CMK (cell line): Measurements from ENCODE around the gene PACRG.

Source experiments
- DNase-seq: peaks from one replicate; pipeline ENCODE4 v3.0.0-alpha.2; 2010; ENCODE audit warnings: low read depth

The PACRG gene

GRCh38 chr6:163010145-163010544, 282.4 kb downstream of the PACRG start:
- DNase-seq: no peak

- DNase-seq: no peak
Observed at GRCh38 chr6:163014736-163015135, 287.0 kb downstream of the PACRG start.

DNA sequence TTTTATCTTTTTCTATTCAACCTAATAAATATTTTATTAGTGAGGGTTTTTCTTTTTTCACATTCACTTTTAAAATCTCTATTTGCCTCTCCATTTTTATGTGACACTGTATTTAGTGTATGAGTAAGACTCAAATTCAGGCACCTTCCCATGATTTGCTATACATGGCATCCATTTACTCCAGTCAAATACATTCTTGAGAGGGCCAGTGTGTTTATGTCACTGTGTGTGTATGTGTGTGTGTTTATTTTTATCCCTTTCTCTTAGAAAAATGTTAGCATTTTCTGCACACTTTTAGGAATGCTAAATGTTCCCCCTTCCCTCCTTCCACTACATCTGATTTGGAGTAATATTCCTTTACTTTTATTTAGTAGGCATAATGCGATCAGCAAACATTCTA, 290.0 kb downstream of the PACRG start:
- DNase-seq: no peak

DNA sequence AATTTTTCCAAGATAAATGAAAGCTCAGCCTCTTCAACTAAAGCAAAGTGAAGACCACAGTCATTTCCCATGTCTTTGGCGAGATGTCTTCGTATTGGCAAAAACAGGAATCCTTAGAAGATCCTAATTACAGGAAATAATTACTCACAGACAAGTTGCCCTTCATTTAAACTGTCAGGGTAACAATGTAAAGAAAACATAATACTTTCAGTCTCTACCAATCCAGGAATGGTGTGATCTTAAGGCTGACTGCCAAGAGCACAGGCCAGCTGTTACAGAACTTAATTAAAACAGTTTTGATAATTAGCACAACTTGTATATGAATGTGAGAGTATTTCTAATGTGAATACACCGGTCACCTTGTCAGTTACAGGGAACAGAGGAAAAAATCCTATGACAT, 292.2 kb downstream of the PACRG start:
- DNase-seq: no peak

DNA sequence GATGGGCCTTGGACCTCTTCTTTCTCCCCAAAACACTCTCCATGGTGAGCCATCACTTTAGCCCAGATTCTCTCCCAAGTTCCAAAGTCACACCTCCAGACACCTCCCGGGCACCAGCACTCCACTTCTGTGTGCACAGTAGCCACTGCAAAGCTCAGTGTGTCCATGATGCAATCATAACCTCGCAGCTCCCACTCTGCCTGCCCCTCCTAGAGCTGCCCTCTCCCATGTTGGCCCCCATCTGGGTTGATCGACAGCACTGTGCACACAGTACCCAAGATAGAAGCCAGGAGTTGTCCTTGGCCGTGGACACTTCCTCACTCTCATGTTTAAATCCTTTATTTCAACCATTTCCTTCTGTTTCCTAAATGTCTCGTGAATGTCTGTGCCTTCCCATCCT, 293.3 kb downstream of the PACRG start:
- no peak for DNase-seq

DNA sequence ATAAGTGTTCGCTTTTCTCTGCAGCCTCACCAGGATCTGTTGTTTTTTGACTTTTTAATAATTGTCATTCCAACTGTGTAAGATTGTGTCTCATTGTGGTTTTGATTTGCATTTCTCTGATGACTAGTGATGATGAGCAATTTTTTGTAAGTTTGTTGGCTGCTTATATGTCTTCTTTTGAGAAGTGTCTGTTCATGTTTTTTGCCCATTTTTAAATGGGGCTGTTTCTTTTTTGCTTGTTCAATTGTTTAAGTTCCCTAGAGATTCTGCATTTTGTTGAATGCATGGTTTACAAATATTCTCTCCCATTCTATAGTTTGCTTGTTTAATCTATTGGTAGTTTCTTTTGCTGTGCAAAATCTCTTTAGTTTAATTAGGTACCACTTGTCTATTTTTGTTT, 295.9 kb downstream of the PACRG start:
- DNase-seq: no peak

- DNase-seq: no peak
Observed at GRCh38 chr6:163026893-163027292, 299.1 kb downstream of the PACRG start.

DNA sequence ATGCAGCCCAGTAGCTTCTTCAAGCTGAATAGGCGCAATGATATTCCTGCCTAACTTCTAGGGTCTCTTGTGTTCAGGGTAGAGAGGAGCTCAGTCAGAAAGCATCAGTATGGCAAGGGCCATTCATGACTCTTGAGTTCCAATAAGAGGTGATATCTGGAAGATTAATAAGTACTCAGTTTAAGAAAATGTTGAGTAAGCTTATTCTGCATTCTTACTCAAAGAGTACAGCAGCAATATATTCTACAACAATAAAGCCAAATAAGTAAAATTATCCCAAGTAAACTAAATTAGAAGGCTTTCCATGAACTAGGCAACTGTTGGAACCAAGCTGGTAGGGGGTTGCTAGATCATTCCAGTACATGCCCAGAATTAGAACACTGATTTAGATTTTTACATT, 303.2 kb downstream of the PACRG start:
- DNase-seq: no peak

- no peak for DNase-seq
Observed at GRCh38 chr6:163031931-163032330, 304.2 kb downstream of the PACRG start.

DNA sequence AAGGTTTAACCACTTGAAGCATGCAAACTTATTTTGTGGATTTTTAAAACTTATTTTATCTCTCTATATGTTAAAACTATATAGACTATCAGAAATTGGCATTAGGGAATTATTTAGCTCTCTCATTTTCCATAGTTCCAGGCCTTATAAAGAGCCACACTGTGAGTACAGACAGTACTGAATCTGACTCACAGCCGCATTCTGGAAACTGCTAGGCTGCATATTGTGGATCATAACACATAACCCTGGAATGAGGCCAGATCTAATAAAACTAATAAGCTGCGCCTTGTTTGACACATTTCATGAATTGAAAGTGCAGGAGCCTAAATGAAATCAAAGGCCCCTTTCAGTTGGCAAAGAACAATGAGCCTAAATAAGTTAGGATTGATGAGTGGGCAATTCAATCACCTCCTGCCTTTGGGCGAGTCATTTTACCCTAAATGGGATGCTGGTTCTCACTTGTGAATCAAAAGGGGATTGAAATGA, 308.4 kb downstream of the PACRG start:
- DNase-seq: no peak

DNA sequence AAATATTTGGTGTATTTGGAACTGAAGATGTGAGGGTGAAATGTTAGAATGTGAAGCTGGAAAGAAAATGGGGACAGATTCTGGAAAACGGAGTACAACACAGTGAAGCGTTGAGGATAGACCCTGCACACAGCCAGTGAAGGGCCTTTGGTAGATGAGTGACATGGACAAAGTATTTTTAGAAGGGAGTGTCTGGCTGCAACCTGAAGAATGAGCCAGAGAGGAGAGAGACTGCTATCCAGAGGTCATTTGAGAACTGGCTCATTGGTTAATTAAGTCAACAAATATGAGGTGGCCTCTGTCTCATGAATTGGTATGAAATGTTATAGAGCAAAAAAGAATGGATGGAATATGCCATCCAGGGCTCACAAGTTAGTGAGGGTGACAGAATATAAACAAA, 310.5 kb downstream of the PACRG start:
- DNase-seq: no peak

GRCh38 chr6:163048345-163048744, 320.6 kb downstream of the PACRG start:
- no peak for DNase-seq

DNA sequence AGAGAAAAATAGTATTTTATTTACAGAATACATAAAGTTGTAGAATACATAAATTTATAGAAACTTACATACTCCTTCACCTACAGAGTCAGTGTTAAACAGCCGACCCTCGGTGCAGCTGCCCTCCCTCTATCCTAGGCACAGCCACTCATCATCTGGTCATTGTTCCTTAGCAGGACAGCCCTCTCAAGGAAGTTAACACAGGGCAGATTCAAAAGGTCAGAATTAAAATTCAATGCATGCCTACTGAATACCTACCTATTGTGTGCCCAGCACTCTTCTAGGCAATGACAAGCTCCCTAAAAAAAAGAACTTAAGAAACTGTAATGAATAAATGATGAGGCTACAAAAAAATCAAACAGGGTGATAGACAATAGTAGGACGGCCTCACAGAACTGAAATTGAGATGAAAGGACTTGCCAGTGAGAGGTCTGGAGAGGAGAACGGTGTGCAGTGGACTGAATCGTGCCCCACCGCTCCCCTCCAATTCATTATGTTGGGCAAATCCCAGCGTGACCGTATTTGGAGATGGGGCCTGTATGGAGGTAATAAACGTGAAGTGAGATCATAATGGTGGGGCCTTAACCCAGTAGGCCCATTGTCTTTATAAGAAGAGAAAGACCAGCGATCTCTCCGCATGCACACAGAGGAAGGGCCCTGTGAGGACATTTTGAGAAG, 326.0 kb downstream of the PACRG start:
- DNase-seq: no peak

- no peak for DNase-seq
Observed at GRCh38 chr6:163054641-163055040, 326.9 kb downstream of the PACRG start.

GRCh38 chr6:163057260-163057659, 329.5 kb downstream of the PACRG start:
- no peak for DNase-seq

DNA sequence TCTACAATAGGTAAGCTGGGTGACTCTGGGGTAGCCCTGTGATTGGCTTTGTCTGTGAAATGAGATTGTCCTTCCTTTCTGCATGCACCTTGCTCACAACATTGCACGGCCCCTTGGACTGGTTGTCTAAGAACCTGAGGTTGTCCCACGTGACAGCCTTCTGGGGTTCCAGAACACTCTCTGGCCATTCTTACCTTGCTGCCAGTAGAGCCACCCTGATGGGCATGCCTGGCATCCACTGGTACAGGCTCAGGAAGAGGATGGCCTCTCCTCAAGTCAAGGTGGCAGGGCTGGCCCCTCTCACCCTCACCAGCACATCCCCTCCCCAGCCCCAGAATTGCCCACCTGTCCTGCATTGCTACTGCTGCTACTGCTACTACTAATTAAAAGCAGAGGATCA, 335.0 kb downstream of the PACRG start:
- no peak for DNase-seq

GRCh38 chr6:163063561-163063960, 335.8 kb downstream of the PACRG start:
- no peak for DNase-seq

DNA sequence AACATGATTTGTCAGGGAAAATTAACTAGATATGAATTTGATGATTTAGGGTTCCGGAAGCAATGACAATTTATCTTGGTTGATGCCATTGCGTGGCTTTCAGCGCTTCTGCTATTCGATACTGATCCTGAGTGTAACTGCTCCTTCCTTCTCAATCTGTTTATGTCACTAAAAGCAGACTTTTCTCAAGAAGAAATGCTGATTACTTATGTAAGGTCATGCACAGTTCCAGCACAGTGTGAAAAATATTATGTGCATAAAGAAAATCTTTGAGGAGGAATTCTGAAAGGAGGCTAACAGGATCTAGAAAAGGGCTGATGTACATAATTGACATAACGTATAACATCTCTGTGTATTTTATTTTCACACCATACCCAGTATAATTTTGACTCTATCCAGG, 336.6 kb downstream of the PACRG start:
- no peak for DNase-seq

DNA sequence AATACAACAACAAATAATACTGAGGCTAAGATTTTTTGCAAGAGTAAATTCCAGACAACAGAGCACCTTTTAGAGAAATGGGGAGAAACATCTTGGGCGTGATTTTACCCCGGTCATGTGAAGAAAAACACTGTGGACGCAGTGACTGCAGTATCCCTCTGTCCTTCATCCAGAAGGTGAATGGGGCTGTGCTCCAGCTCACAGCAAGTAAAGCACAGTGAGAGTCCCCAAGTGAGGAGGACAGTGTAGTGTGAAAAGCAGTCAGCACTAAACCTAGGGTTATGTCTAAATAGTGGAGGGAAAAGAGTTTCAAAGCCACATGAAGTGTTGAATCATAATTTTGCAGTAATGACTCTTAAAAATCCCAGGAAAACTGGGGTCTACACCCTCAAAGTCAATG, 338.4 kb downstream of the PACRG start:
- no peak for DNase-seq

- no peak for DNase-seq
Observed at GRCh38 chr6:163077134-163077533, 349.4 kb downstream of the PACRG start.

- no peak for DNase-seq
Observed at GRCh38 chr6:163078712-163079111, 350.9 kb downstream of the PACRG start.

DNA sequence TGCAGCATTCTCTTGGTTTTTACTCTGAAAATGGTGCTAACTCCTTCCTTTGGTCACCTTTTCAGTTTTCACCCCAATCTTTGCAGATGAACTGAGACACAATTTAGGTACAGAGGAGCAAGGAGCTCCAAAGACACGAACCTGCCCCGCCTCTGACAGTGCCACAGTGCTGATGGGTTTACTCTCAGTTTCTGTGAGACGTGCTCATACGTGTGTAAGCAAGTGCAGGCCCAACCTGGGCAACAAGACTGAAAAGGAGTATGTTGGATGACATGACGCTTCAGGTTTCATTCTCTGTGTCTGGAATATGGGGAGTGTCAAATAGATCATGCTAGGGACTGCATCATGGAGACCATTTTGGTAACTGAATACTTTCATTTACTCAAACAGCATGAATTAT, 352.5 kb downstream of the PACRG start:
- no peak for DNase-seq

GRCh38 chr6:163083141-163083540, 355.4 kb downstream of the PACRG start:
- DNase-seq: no peak

DNA sequence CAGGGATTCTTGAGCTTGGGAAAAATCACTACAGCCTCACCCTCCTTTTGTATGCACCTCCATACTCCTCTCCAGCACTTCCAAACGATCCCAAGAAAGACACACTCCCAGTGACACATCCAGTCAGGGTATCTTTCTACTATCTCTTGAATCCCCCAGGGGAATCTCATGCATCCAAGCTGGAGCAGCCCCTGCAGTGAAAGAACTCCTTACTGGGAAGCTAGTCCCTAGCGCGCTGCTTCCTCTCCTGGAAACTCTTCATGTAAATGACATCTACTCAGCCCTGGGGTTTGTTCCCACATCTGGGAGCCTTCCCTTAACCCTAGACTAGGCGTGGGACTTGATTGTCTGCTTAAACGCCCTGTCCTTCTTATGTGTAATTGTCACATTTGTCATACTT, 357.7 kb downstream of the PACRG start:
- DNase-seq: no peak
